B cell (primary cell): ENCODE results near the gene TMEM151A.

Experiments
- EZH2 ChIP-seq: IDR thresholded peaks from 2 replicates; pipeline ENCODE4 v1.6.1; 2012; ENCODE audit warnings: borderline replicate concordance, low read depth, mild to moderate bottlenecking, moderate library complexity, low read length; ENCODE audit not compliant: insufficient read depth, poor library complexity, severe bottlenecking
- TF ChIP-seq, protein P1 (sequence below): fragments of 200-600 bp; IDR thresholded peaks from one replicate; pipeline ENCODE4 v1.8.0; 2022; ENCODE audit warnings: antibody characterized with exemption, mild to moderate bottlenecking

DNA sequence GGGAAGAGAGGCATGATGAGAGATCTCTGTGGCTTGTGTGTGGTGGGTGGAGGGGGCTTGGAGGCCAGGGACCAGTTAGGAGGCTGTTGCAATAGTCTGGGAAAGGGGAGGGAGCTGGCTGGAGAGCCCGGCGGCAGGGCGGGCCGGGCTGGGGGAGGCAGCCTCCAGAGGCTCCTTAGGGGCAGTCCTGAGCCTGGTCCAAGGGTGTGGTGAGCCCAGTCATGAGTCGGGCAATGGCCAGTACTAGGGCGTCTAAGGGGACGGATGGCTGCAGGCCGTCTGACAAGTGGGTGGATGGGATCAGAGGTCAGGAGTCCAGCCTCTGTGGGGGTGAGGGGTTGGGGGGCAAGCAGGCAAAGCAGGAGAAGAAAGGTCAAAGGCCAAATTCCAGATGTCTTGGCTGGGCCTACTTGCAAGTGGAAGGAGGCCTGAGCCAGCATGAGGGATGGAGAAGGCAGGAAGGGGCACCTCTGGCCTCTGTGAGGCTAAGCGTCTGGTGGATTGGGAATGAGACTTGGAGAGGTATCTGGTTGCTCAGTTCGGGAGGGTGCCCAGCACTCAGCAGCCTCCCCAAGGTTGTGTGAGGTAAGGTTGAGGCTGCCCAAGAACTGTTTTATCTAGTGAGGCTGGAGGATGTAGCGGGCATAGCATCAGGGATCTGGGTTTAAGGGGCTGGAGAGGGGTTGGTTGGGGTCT is 31.2 kb downstream of the TMEM151A start:
- TF ChIP-seq, protein P1, sequence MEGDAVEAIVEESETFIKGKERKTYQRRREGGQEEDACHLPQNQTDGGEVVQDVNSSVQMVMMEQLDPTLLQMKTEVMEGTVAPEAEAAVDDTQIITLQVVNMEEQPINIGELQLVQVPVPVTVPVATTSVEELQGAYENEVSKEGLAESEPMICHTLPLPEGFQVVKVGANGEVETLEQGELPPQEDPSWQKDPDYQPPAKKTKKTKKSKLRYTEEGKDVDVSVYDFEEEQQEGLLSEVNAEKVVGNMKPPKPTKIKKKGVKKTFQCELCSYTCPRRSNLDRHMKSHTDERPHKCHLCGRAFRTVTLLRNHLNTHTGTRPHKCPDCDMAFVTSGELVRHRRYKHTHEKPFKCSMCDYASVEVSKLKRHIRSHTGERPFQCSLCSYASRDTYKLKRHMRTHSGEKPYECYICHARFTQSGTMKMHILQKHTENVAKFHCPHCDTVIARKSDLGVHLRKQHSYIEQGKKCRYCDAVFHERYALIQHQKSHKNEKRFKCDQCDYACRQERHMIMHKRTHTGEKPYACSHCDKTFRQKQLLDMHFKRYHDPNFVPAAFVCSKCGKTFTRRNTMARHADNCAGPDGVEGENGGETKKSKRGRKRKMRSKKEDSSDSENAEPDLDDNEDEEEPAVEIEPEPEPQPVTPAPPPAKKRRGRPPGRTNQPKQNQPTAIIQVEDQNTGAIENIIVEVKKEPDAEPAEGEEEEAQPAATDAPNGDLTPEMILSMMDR: no peak
- no peak for TF ChIP-seq EZH2
